Caco-2 (cell line): Measurements from ENCODE around the gene LRRTM4. TPM values are rescaled to one million over a fixed set of nuclear protein-coding genes. Genes with fewer than 3 reads are reported as not detected.
A peak's percentile ranks its signal among the peaks of the same experiment; 100 is the strongest.

Source experiments
- Bru-seq: library from RNA; stranded (reverse); fragments of 400-500 nt; gene quantifications from one replicate; lab custom pipeline; 2021; lab: Mats Ljungman, UMichigan
- BruChase-seq, 2 experiments: library from RNA; stranded (reverse); fragments of 400-500 nt; gene quantifications; one replicate each; lab custom pipeline; 2021; lab: Mats Ljungman, UMichigan
- BruUV-seq: library from RNA; stranded (reverse); fragments of 400-500 nt; replicated peaks from 2 replicates; lab custom pipeline; 2021; lab: Mats Ljungman, UMichigan
- CTCF ChIA-PET: fragments of 300-600 bp; sonication (Branson Sonifier 250); formaldehyde crosslinking; loops from one replicate; lab custom pipeline; 2022; ENCODE audit warnings: antibody characterized with exemption; lab: Charles Lee
- POLR2A ChIA-PET: fragments of 300-600 bp; sonication (Branson Sonifier 250); formaldehyde crosslinking; loops from one replicate; lab custom pipeline; 2022; ENCODE audit warnings: antibody characterized with exemption; lab: Charles Lee
- DNase-seq, 2 experiments: peaks; one replicate each; pipeline versions ENCODE4 v3.0.0 to v3.0.0-alpha.2; 2020 to 2022
- H3K27me3 ChIP-seq: replicated peaks from 2 replicates; pipeline ENCODE4 v1.6.0; 2011; ENCODE audit warnings: low read length; ENCODE audit not compliant: control insufficient read depth, insufficient read depth
- H3K36me3 ChIP-seq: 2 replicates; pipeline ENCODE4 v1.5.1; 2011; ENCODE audit warnings: low read length; ENCODE audit not compliant: control insufficient read depth, insufficient read depth
- H3K4me1 ChIP-seq: fragments of 250-450 bp; sonication (Bioruptor Pico); 2 replicates; pipeline ENCODE4 v1.5.1; 2020; ENCODE audit warnings: mild to moderate bottlenecking
- H3K4me3 ChIP-seq: 2 replicates; pipeline ENCODE4 v1.5.1; 2011; ENCODE audit warnings: low read depth, mild to moderate bottlenecking, control low read depth, low read length
- H3K9me3 ChIP-seq: fragments of 250-450 bp; sonication (Bioruptor Pico); 2 replicates; pipeline ENCODE4 v1.5.1; 2020; ENCODE audit warnings: mild to moderate bottlenecking, moderate library complexity
- H3K27ac Mint-ChIP-seq: one replicate; pipeline ENCODE4 v1.8.0; 2022; ENCODE audit warnings: mixed read lengths; ENCODE audit not compliant: unreplicated experiment
- H3K27me3 Mint-ChIP-seq: one replicate; pipeline ENCODE4 v1.8.0; 2022; ENCODE audit warnings: mixed read lengths; ENCODE audit not compliant: insufficient read depth, unreplicated experiment
- H3K36me3 Mint-ChIP-seq: one replicate; pipeline ENCODE4 v1.8.0; 2022; ENCODE audit warnings: mild to moderate bottlenecking, mixed read lengths; ENCODE audit not compliant: insufficient read depth, unreplicated experiment
- H3K4me1 Mint-ChIP-seq: one replicate; pipeline ENCODE4 v1.8.0; 2022; ENCODE audit warnings: low read depth, mixed read lengths; ENCODE audit not compliant: unreplicated experiment
- H3K4me3 Mint-ChIP-seq: one replicate; pipeline ENCODE4 v1.8.0; 2022; ENCODE audit warnings: mild to moderate bottlenecking, moderate library complexity, mixed read lengths; ENCODE audit not compliant: unreplicated experiment
- H3K9me3 Mint-ChIP-seq: one replicate; pipeline ENCODE4 v1.8.0; 2022; ENCODE audit warnings: mixed read lengths; ENCODE audit not compliant: unreplicated experiment
- CTCF ChIP-seq, 2 experiments: fragments of 200-600 bp in 1 of 2; IDR thresholded peaks; 1 replicate in 1 of 2; 2 replicates in 1 of 2; pipeline versions ENCODE4 v1.5.1 to v1.8.0; 2011 to 2022; ENCODE audit warnings: antibody characterized with exemption in 1 of 2, control low read depth in 1 of 2, inconsistent platforms in 1 of 2, low read depth in 1 of 2, low read length in 1 of 2, mild to moderate bottlenecking in 1 of 2, moderate library complexity in 1 of 2; ENCODE audit not compliant: insufficient read depth in 1 of 2, severe bottlenecking in 1 of 2, unreplicated experiment in 1 of 2
- intact Hi-C: fragments of 100-400 bp; cut with micrococcal nuclease; formaldehyde crosslinking; loops from one replicate; pipeline ENCODE4 v1.10.0; 2022; ENCODE audit not compliant: unreplicated experiment
- long read RNA-seq: library from polyadenylated mRNA; stranded (forward); transcript quantifications from one replicate; pipeline ENCODE4 v2.0.0, GENCODE V29; 2022
- total RNA-seq: library from RNA; stranded (reverse); gene quantifications from 2 replicates; pipeline ENCODE4 v1.2.3, GENCODE V29; 2022

The LRRTM4 gene
- 0.21 and 0.32 TPM in 2 replicates for total RNA-seq
- Bru-seq, nascent RNA: percentile 24 among the genes with signal in this experiment
- percentile 36 among the genes with signal in this experiment for BruChase-seq, experiment 1, labeled RNA remaining after a 2-hour chase
- percentile 37 among the genes with signal in this experiment for BruChase-seq, experiment 2, labeled RNA remaining after a 6-hour chase
- long read RNA-seq: 0 reads

GRCh38 chr2:77521931-77522470 lies at the start of gene LRRTM4:
Gene LRRTM4, minus strand, starts transcription at chr2:77522376.
- BruUV-seq: no TSS peak
- Histone ChIP-seq H3K36me3 (no peaks in the 10 kb centered on the region), H3K4me3 (no peak within 1 kb of the TSS), H3K27me3 (no peaks in the 10 kb centered on the region), H3K4me1 (no peaks in the 10 kb centered on the region), H3K9me3 (no peaks in the 10 kb centered on the region)
- H3K4me1 Mint-ChIP-seq: no peaks in the 10 kb centered on the region
- H3K4me3 Mint-ChIP-seq: no peak within 1 kb of the TSS
- POLR2A ChIA-PET: no interaction called here
- intact Hi-C loops: no loop called here
- no peak within 1 kb of the TSS for H3K27ac Mint-ChIP-seq
- no peaks in the 10 kb centered on the region for H3K9me3 Mint-ChIP-seq
- peak in 1 of 2 experiments; percentile 15 for DNase-seq
- CTCF ChIA-PET: interaction anchor here (1.0 kb wide), 1 partner anchor 568 kb away, joined by 4 read pairs; no protein-coding TSS in a partner anchor
- H3K36me3 Mint-ChIP-seq: no peaks in the 10 kb centered on the region
- no peak for TF ChIP-seq CTCF (IDR thresholded peaks at IDR 0.05; ENCODE audit: insufficient read depth in 1 of 2, low read depth in 1 of 2, low read length in 1 of 2, severe bottlenecking in 1 of 2, unreplicated experiment in 1 of 2)
- peaks cover 11% of the 10 kb centered on the region for H3K27me3 Mint-ChIP-seq

GRCh38 chr2:77571545-77571944 lies 49.4 kb upstream of the LRRTM4 start:
- H3K4me1 Mint-ChIP-seq: peaks cover 5% of the 10 kb centered on the region
- no peak overlapping the region for H3K27ac Mint-ChIP-seq
- H3K27me3 Mint-ChIP-seq: no peaks in the 10 kb centered on the region
- DNase-seq: no peak
- peaks cover 8% of the 10 kb centered on the region for H3K4me1 ChIP-seq
- CTCF ChIA-PET: no interaction called here
- no peaks in the 10 kb centered on the region for H3K27me3 ChIP-seq
- POLR2A ChIA-PET: no interaction called here
- no peaks in the 10 kb centered on the region for H3K36me3 ChIP-seq
- no peak overlapping the region for H3K4me3 Mint-ChIP-seq
- H3K9me3 Mint-ChIP-seq: no peaks in the 10 kb centered on the region
- no peak for TF ChIP-seq CTCF (IDR thresholded peaks at IDR 0.05; ENCODE audit: insufficient read depth in 1 of 2, low read depth in 1 of 2, low read length in 1 of 2, severe bottlenecking in 1 of 2, unreplicated experiment in 1 of 2)
- BruUV-seq: no TSS peak
- no peaks in the 10 kb centered on the region for H3K9me3 ChIP-seq
- H3K4me3 ChIP-seq: no peak overlapping the region
- intact Hi-C loops: no loop called here
- no peaks in the 10 kb centered on the region for H3K36me3 Mint-ChIP-seq

DNA sequence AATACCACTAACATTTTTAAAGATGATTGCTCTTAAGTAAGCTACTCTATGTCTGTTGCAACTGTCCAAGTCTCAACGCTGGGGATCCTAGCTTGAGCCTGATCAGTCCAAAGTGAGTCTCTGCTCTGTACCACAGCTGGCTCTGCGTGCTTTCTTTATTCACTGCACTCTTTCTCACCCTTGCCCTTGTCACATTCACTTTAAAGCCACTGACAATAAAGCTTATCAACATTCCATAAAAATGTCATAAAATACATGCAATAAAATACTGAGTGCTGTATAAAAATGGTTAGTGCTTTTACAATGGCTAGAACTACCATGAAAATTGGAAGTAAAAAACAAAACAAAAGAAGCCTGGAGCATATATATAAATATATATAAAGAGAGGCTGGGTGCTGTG lies 45.5 kb upstream of the LRRTM4 start:
- Histone ChIP-seq H3K27me3 (no peaks in the 10 kb centered on the region), H3K36me3 (no peaks in the 10 kb centered on the region), H3K4me1 (peaks cover 19% of the 10 kb centered on the region), H3K9me3 (no peaks in the 10 kb centered on the region; the same call in 1 of the 2 replicates), H3K4me3 (no peak overlapping the region)
- intact Hi-C loops: no loop called here
- CTCF ChIA-PET: no interaction called here
- POLR2A ChIA-PET: no interaction called here
- Mint-ChIP-seq H3K4me1 (peaks cover 13% of the 10 kb centered on the region), H3K27ac (no peak overlapping the region), H3K27me3 (no peaks in the 10 kb centered on the region), H3K36me3 (no peaks in the 10 kb centered on the region), H3K4me3 (no peak overlapping the region), H3K9me3 (no peaks in the 10 kb centered on the region)
- TF ChIP-seq CTCF (IDR thresholded peaks at IDR 0.05; ENCODE audit: insufficient read depth in 1 of 2, low read depth in 1 of 2, low read length in 1 of 2, severe bottlenecking in 1 of 2, unreplicated experiment in 1 of 2): no peak
- no TSS peak for BruUV-seq
- peak; percentile 24 to 50 for DNase-seq
